Measurements from ENCODE around the gene RNF150.

Gene RNF150

DNA sequence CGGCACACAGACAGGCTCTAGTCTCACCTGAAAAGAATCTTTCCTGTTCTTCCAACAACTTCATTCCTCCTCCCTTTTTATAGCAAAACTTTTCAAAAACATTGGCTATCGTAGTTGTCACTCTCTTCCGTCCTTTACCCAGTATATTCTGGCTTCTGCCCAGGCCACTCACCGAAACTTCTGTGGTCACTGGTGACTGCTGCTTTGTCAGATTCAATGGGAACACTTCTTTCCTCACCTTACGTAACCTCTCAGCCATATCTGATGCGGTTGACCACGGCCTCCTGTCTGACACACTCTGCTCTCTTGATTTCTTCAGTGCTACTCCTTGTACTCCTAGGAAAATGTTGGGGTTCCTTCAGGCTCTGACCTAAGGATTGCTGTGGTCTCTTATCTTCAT is 9.2 kb upstream of the RNF150 start:
- no peak for TF ChIP-seq REST (IDR thresholded peaks at IDR 0.05; ENCODE audit: insufficient replicate concordance, low read depth)
- no peak for TF ChIP-seq SPI1 (IDR thresholded peaks at IDR 0.05; ENCODE audit: borderline replicate concordance, low read depth)
- TF ChIP-seq POLR2AphosphoS5 (IDR thresholded peaks at IDR 0.05; ENCODE audit: low read depth) = no peak
- TF ChIP-seq CTCF (IDR thresholded peaks at IDR 0.05; ENCODE audit: insufficient read depth, low read length) = no peak
- TF ChIP-seq GABPA (IDR thresholded peaks at IDR 0.05; ENCODE audit: low read depth) = no peak
- no peak overlapping the region for H3K27ac ChIP-seq (replicated peaks)
- no peaks in the 10 kb centered on the region for H3K27me3 ChIP-seq (ENCODE audit: insufficient read depth, poor library complexity, severe bottlenecking)
- DNase-seq (ENCODE audit: low read depth in 1 of 2, low spot score in 1 of 2) = no peak
- H3K4me3 ChIP-seq (replicated peaks; ENCODE audit: insufficient read depth, low read length) = no peak overlapping the region

- Histone ChIP-seq H3K27ac (replicated peaks) (no peak overlapping the region), H3K27me3 (ENCODE audit: insufficient read depth, poor library complexity, severe bottlenecking) (peaks cover 7% of the 10 kb centered on the region), H3K4me3 (replicated peaks; ENCODE audit: insufficient read depth, low read length) (no peak overlapping the region)
- no peak for DNase-seq (ENCODE audit: low read depth in 1 of 2, low spot score in 1 of 2)
- TF ChIP-seq POLR2AphosphoS5 (IDR thresholded peaks at IDR 0.05; ENCODE audit: low read depth) = no peak
- TF ChIP-seq SPI1 (IDR thresholded peaks at IDR 0.05; ENCODE audit: borderline replicate concordance, low read depth) = no peak
- TF ChIP-seq REST (IDR thresholded peaks at IDR 0.05; ENCODE audit: insufficient replicate concordance, low read depth) = no peak
- no peak for TF ChIP-seq CTCF (IDR thresholded peaks at IDR 0.05; ENCODE audit: insufficient read depth, low read length)
These were observed 7.3 kb upstream of the RNF150 start for GRCh38 chr4:141140391-141141200.

DNA sequence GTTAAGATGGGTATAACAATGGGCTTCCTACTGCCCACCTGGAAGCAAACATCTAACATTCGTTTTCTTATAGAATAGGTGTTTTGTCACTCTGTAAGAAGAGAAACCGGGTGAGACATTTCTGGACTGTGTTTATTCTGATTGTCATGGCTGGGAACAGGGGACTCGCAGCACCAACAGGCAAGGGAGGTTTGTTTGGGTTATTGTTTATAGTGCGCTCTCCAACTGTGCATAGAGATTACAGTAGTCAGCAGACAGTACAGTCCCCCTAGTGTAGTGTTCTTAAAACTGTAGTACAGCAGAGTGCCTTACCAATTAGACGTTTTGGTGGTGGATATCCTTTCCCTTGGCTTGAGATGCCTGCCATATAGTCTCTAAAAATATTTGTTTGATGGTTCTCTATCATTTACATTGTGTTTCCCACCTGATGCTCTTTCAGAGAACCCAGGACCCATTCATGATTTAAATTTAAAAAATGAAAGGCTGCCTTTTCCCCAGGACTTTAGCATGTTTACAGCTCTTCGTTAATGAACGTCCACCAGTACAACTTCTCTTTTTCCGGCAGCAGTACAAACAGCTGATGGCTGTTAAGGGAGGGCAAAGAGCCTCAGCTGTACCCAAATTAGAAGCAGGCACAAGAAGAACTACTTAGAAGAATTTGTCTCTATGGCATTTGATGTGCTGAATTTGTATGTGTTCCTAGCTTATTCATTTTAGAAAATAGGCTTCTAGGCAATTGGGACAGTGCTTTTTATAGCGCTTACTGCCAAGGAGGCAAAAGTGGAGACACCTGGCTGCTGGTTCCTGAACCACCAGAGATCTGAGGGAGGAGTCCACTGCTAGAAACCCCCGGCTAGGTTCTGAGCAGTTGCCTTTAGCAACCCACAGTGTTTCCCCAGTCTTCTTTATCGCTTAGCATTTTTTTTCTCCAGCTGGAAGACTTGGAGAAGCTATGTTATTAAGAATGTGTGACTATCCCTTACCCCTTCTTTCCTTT is 1.0 kb upstream of the RNF150 start:
- Histone ChIP-seq H3K27ac (replicated peaks) (no peak overlapping the region), H3K4me3 (replicated peaks; ENCODE audit: insufficient read depth, low read length) (no peak overlapping the region), H3K27me3 (ENCODE audit: insufficient read depth, poor library complexity, severe bottlenecking) (peaks cover 49% of the 10 kb centered on the region)
- no peak for TF ChIP-seq SPI1 (IDR thresholded peaks at IDR 0.05; ENCODE audit: borderline replicate concordance, low read depth)
- TF ChIP-seq GABPA (IDR thresholded peaks at IDR 0.05; ENCODE audit: low read depth) = no peak
- no peak for TF ChIP-seq POLR2AphosphoS5 (IDR thresholded peaks at IDR 0.05; ENCODE audit: low read depth)
- TF ChIP-seq REST (IDR thresholded peaks at IDR 0.05; ENCODE audit: insufficient replicate concordance, low read depth) = no peak
- no peak for TF ChIP-seq CTCF (IDR thresholded peaks at IDR 0.05; ENCODE audit: insufficient read depth, low read length)
- no peak for DNase-seq (ENCODE audit: low read depth in 1 of 2, low spot score in 1 of 2)
